HG02759 (cell line): ENCODE data around the gene CST2.
"Not testable (repeated sequence)": the region's sequence is repeated elsewhere in the genome, so short reads cannot be mapped to it uniquely, and the experiment has no call there.

Experiments
- ATAC-seq: cut with Tn5 transposase; IDR thresholded peaks from one replicate; pipeline ENCODE4 v1.9.1; 2021; ENCODE audit warnings: mild to moderate bottlenecking, moderate library complexity; ENCODE audit not compliant: unreplicated experiment

CST2 gene

GRCh38 chr20:23826541-23827021 is at the start of gene CST2:
Gene CST2 (minus strand): TSS chr20:23826729. CDS start chr20:23826660, 69 bp downstream.
- no peak for ATAC-seq

GRCh38 chr20:23875606-23876237 is 49.2 kb upstream of the CST2 start:
- ATAC-seq = no peak

- ATAC-seq = no peak
Observed at GRCh38 chr20:23874747-23875146, 48.2 kb upstream of the CST2 start.

DNA sequence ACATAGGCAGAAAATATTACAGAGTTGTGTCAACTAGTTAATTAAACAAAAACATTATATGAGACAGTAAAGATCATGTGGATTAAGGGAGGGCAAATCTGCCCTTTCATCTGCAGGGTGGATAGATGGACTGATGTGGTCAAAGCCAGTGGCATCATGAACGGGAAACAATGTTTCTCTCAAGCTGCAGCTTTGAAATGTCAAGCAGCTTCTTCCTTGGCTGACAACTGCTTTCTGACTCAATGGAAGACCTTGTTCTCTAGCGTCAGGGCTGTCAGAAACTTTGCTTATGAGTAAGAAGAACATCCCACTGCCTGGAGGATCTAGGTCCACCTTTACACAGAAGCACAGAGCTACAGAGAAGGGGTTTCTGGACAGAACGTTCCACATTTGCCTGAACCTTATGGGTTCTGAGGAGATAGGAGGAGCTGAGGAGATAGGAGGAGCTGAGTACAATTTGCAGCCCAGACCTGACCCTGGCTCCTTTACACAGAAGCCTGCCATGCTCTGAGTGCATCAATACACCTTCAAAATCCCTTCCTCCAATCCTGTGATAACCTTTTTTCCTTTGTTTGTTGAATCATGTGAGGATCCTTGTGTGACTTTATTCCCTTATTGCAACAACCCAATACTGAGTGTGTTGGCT is 47.0 kb upstream of the CST2 start:
- no peak for ATAC-seq

GRCh38 chr20:23872065-23872464 is 45.5 kb upstream of the CST2 start:
- no peak for ATAC-seq

DNA sequence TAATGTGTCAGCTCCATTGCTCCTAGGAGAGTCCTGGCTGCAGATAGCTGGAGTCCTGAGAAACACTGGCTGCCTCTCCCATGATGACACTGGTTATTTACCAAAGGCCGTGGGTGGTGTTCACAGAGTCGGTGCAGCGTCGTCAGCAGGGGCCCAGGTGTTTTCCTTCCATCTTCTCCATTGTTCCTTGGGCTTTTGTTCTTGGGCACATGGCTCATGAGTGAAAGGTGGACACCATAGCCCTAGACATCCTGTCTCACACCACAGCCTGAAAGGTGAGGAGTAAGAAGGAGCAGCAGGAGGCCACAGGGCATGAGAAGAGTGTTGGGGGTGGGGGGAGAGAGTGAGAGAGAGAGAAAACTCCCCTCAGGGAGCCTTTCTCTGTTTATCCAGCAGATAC is 43.9 kb upstream of the CST2 start:
- ATAC-seq = no peak

DNA sequence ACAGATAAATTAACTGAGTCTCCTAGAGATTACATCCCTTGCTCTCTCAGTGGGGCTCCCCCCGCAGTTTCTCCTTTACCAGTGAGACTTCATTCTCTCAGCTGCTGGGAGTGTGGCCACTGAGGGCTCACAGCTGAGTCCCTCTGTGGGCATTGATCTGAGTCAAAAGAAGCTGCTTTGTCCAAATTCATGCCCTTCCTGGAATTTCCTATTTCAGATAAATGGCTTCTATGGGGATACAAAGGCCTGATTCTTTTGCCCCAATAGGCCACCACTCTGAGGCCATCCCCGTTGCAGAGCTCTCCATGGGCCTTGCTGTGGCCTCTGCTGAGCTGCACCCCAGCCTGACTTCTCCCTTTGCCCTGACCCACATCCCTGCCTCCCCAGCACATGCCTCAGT is 43.0 kb upstream of the CST2 start:
- ATAC-seq = no peak

DNA sequence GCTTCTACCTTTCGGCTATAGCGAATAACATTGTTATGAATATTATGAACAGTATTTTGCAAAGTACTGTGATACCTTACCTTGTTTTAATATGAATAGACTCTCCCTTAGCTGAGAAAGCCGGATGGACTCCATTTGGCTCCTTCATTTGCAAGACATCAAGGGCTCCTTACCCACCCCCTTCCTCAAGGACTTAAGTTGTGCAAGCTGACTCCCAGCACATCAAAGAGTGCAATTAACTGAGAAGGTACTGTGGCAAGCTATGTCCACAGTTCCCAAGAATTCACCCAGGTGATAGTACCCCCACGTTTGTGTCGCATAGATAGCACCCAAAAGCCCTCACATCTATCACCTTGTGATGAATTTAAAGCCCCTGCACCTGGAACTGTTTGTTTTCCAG is 41.8 kb upstream of the CST2 start:
- ATAC-seq = no peak

DNA sequence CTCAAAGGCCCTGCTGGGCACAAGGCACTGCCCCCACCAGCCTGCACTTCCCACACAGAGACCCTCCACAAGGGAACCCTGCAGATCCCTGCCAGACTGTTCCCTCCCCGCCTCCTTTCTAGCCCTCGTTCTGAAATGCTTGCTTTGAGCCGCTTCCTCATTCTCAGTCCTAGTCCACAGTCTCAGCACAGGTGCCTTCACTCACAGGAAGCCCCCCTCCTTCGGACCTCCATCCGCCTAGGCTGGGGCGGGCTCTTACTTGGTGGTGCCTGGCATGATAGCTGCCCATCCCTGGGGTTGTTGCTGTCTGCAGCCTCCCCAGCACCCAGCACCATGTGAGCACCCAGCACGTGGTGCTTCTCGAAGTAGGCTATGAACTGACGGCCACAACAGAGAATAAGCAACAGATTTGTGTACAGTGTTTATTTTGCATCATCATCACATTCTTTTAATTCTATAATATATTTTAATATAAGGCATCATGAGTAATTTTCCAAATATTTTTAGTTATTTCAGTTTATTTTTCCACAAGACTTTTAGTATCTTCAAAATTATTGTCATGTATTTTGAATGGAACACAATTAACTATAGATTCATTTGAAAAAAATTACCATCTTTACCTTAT is 40.7 kb upstream of the CST2 start:
- ATAC-seq = no peak

DNA sequence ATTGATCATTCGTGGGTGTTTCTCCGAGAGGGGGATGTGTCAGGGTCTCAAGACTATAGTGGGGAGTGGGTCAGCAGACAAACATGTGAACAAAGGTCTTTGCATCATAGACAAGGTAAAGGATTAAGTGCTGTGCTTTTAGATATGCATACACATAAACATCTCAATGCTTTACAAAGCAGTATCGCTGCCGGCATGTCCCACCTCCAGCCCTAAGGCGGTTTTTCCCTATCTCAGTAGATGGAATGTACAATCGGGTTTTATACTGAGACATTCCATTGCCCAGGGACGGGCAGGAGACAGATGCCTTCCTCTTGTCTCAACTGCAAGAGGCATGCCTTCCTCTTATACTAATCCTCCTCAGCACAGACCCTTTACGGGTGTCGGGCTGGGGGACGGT is 34.2 kb upstream of the CST2 start:
- ATAC-seq = not testable (repeated sequence)

GRCh38 chr20:23857962-23858595 is 31.6 kb upstream of the CST2 start:
- no peak for ATAC-seq

- no peak for ATAC-seq
Observed at GRCh38 chr20:23856736-23857135, 30.2 kb upstream of the CST2 start.

GRCh38 chr20:23856226-23856625 is 29.7 kb upstream of the CST2 start:
- ATAC-seq = no peak

DNA sequence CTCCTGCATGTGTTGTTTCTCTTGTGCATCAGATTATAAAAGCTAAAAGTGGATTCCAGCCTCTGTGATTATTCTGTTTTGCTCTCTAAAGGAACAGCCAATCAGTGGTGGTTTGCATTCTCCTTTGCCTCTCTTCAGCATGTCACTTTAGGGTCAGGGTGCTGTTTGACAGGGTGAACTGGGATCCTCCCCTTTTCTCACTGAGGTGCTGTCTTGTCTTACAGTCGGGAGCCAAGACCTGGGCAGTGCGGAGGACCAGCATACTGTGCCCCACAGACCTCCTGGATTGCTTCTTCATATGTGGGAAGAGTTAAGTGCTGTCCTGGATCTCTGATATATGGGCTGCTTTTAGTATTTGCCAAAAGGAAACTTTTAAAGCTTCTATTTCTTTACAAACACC is 15.2 kb upstream of the CST2 start:
- ATAC-seq = no peak

DNA sequence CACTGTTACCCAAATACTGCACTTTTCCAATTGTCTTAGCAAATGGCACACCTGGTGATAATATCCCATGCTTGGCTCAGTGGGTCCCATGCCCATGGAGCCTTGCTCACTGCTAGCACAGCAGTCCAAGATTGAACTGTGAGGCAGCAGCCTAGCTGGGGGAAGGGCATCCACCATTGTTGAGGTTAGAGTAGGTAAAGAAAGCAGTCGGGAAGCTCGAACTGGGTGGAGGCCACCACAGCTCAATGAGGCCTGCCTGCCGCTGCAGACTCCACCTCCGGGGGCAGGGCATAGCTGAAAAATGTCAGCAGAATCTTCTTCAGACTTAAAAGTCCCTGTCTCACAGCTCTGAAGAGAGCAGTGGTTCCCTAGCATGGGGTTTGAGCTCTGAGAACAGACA is 9.2 kb upstream of the CST2 start:
- no peak for ATAC-seq

GRCh38 chr20:23832775-23833513 is 6.4 kb upstream of the CST2 start:
- ATAC-seq = no peak

GRCh38 chr20:23831961-23832360 is 5.4 kb upstream of the CST2 start:
- not testable (repeated sequence) for ATAC-seq

GRCh38 chr20:23823621-23824324 is 2.8 kb downstream of the CST2 start:
- ATAC-seq = no peak

DNA sequence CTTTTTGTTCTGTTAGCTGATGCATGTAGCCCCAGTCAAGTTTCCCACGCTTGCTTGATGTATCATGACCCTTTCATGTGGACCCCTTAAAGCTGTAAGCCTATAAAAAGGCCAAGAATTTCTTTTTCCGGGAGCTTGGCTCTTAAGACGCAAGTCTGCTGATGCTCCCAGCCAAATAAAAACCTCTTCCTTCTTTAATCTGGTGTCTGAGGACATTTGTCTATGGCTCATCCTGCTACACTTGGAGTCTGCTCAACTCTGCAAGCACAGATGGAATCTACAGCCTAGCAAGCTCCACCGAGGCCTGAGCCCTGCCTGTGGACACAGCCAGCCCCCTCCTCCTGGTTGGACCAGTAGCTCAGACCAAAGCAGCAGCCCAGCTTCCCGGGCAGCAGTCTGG is 3.4 kb downstream of the CST2 start:
- ATAC-seq = no peak

DNA sequence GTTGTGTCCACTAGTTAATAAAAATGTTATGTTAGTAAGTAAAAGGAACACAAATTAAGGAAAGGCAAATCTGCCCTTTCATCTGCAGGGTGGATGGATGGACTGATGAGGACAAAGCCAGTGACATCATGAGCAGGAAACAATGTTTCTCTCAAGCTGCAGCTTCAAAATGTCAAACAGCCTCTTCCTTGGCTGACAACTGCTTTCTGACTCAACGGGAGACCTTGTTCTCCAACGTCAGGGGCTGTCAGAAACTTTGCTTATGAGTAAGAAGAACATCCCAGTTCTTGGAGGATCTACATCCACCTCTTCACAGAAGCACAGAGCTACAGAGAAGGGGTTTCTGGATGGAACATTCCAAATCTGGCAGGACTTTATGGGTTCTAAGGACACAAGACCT is 6.0 kb downstream of the CST2 start:
- ATAC-seq = no peak
